ENCODE measurements around the gene PXMP2.
A peak's percentile ranks its signal among the peaks of the same experiment; 100 is the strongest.

Gene PXMP2

DNA sequence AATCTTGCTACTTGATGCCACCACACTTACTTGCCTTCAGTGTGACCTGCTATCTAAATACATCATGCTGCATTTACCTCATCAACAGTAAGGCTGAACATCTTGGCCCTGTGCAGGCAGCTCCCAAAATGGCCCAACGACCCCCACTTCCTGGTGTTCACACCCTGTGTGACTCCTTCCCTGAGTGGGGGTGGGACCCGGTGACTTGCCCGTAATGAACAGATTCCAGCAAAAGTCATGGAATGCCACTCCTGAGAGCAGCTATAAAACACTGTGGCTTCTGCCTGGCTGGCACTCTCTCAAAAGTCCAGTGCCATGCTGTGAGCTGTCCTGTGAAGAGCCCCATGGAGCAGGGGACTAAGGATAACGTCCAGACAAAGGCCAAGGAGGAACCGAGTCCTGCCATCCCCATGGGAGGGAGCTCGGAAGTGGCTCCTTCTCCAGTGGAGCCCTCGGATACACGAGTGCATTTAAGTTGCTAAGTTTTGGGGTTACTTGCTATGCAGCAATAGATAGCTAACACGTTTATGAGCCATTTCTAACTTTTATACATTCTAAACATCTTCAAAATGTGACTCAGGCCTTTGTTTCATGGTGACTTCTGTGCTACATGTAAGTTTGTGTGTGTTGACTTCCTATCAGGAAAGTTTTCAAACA lies 35.8 kb upstream of the PXMP2 start:
- Mint-ChIP-seq H3K9me3 (no peaks in the 10 kb centered on the region), H3K27ac (no peak overlapping the region), H3K4me1 (no peaks in the 10 kb centered on the region), H3K4me3 (no peak overlapping the region), H3K27me3 (no peaks in the 10 kb centered on the region), H3K36me3 (peaks cover 28 to 45% of the 10 kb centered on the region in 2 donors)
- ATAC-seq (replicated peaks), result no peak
- DNase-seq, result no peak

DNA sequence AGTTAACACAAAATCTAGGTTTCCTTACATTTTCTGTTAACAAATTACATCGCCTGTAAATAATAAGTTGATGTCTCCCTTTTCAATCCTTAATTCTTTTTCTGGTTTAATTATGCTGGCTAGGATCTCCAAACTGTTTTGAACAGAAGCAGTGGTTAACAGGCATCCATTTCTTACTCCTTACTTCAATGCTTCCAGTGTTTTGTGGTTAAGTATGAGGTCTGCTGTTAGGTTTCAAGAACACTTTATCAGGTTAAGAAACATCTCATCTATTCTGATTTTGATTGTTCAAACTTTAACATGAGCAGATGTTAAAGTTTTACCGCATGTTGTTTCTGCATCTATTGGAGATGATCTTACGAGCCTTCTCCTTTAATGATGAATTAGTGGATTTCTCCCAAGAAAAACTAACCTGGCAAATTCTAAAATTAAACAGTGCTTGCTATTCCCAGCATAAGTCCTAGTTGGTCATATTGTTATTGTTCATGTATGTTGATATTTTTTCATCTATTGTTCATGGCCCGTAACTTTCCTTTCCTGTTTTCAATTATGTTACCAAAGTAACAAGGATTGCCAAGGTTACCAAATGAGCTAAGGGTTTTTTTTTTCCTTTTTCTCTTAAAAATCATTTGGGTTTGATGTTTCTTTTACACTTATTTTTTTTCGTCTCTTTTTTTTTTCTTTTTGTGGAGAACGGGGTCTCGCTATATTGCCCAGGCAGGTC lies 33.7 kb upstream of the PXMP2 start:
- no peak overlapping the region for H3K27ac Mint-ChIP-seq
- DNase-seq (no peak), ATAC-seq (replicated peaks) (no peak)
- no peaks in the 10 kb centered on the region for H3K4me1 Mint-ChIP-seq
- H3K9me3 Mint-ChIP-seq, result no peaks in the 10 kb centered on the region
- no peaks in the 10 kb centered on the region for H3K27me3 Mint-ChIP-seq
- peaks cover 34 to 50% of the 10 kb centered on the region in 2 donors for H3K36me3 Mint-ChIP-seq
- no peak overlapping the region for H3K4me3 Mint-ChIP-seq

DNA sequence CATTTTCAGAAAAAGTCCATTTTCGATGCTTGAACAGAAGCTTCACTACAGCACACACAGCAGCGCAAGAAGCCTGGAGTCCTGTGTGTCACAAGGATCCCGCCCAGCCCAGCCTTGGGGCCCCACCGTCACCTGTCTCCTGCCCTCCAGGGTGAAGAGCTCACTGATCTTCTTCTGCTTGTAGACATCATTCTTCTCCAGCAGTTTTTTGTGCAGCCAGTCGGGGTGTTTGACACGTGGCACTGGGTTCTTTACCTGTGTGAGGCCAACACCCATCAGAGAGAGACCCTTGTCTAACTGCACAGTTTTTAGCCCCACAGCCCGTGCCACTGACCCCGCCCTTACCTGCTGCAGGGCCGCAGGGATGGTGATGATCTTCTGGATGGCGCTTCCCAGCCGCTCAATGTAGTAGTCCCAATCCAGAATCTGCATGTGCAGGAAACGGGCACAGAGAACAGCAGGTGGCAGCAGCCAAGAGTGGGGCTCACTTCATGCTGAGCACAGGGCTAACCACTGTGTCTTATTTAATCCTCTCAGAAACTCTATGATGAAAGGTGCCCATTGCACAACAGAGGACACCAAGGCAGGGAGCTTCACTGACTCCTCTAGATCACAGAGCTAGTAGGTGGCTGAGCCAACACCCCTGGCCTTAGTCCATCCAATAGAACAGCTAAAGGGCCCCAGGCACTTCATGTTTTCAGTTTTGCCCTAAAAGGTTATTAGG lies 30.2 kb upstream of the PXMP2 start:
- DNase-seq, result no peak
- Mint-ChIP-seq H3K9me3 (no peaks in the 10 kb centered on the region), H3K27me3 (no peaks in the 10 kb centered on the region), H3K4me1 (no peaks in the 10 kb centered on the region), H3K36me3 (peaks cover 47 to 66% of the 10 kb centered on the region in 2 donors), H3K4me3 (no peak overlapping the region), H3K27ac (no peak overlapping the region)
- no peak for ATAC-seq (replicated peaks)

GRCh38 chr12:132658149-132658894 lies 29.1 kb upstream of the PXMP2 start:
- no peak for ATAC-seq (replicated peaks)
- Mint-ChIP-seq H3K4me1 (peaks cover 0 to 5% of the 10 kb centered on the region in 2 donors), H3K27ac (no peak overlapping the region), H3K9me3 (no peaks in the 10 kb centered on the region), H3K4me3 (no peak overlapping the region), H3K36me3 (peaks cover 54 to 70% of the 10 kb centered on the region in 2 donors), H3K27me3 (no peaks in the 10 kb centered on the region)
- no peak for DNase-seq

DNA sequence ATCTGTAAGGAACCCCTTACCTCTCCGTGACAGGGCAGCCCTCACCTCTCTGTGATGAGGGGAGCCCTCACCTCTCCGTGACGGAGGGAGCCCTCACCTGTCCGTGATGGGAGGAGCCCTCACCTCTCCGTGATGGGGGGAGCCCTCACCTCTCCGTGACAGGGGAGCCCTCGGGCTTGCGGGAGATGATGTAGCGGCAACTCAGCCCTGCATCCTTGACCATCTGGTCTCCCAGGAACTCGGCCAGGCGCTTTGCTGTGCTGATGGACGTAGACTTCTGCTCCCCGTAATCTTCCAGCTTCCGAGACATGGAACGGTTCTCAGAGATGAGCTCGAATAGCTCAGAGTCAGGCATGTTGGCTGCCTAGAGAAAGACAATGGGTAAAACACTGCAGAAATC lies 28.2 kb upstream of the PXMP2 start:
- Mint-ChIP-seq H3K4me3 (no peak overlapping the region), H3K36me3 (peaks cover 54 to 71% of the 10 kb centered on the region in 2 donors), H3K9me3 (no peaks in the 10 kb centered on the region), H3K27me3 (no peaks in the 10 kb centered on the region), H3K27ac (no peak overlapping the region), H3K4me1 (peaks cover under 1 to 5% of the 10 kb centered on the region in 2 donors)
- DNase-seq (no peak), ATAC-seq (replicated peaks) (no peak)

DNA sequence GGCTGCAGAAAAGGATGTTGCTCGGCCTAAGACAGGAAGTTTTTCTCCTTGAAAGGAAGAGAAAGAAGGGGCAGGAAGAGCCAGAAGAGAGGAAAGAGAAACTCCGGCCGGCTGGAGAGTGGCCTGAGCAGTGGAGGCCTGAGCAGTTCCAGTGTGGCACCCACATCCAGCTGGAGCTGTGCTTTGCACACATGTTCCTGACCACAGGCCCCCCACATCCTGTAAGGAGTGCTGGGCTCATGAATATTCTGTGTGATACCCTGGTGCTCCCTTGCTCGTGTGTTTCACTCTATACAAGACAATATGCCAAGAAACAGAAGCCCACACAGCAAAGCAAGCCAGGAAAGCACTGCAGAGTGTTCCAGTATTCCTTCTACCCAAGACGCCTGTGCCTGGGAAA lies 27.3 kb upstream of the PXMP2 start:
- Mint-ChIP-seq H3K36me3 (peaks cover 61 to 75% of the 10 kb centered on the region in 2 donors), H3K4me1 (peaks cover 2 to 5% of the 10 kb centered on the region in 2 donors), H3K27me3 (no peaks in the 10 kb centered on the region), H3K4me3 (no peak overlapping the region), H3K27ac (no peak overlapping the region), H3K9me3 (no peaks in the 10 kb centered on the region)
- DNase-seq, result no peak
- ATAC-seq (replicated peaks), result no peak

GRCh38 chr12:132660996-132661395 lies 26.4 kb upstream of the PXMP2 start:
- DNase-seq, result no peak
- no peaks in the 10 kb centered on the region for H3K9me3 Mint-ChIP-seq
- no peak overlapping the region for H3K27ac Mint-ChIP-seq
- H3K27me3 Mint-ChIP-seq, result no peaks in the 10 kb centered on the region
- no peak overlapping the region for H3K4me3 Mint-ChIP-seq
- H3K4me1 Mint-ChIP-seq, result peaks cover 2 to 5% of the 10 kb centered on the region in 2 donors
- ATAC-seq (replicated peaks), result no peak
- peaks cover 70 to 85% of the 10 kb centered on the region in 2 donors for H3K36me3 Mint-ChIP-seq

DNA sequence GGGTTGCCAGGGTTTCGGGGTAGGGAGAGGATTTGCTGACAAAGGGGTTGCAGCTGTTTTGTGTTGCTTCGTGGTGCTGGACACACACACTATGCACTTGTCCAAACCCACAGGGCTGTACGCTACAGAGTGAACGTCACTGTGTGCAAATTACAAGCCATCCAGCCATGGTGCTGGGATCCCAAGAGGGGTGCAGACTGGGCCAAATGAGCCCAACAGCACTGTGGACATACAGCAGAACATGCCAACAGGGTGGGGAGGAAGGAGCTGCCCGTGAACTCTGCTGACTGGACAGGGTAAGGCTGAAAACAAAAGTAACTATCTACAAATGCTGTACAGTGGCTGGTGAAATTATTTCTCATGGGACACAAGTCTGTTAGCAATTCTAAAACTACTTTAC lies 25.4 kb upstream of the PXMP2 start:
- Mint-ChIP-seq H3K4me1 (peaks cover 2 to 5% of the 10 kb centered on the region in 2 donors), H3K4me3 (no peak overlapping the region), H3K36me3 (peaks cover 73 to 88% of the 10 kb centered on the region in 2 donors), H3K9me3 (no peaks in the 10 kb centered on the region), H3K27ac (no peak overlapping the region), H3K27me3 (no peaks in the 10 kb centered on the region)
- no peak for DNase-seq
- no peak for ATAC-seq (replicated peaks)

DNA sequence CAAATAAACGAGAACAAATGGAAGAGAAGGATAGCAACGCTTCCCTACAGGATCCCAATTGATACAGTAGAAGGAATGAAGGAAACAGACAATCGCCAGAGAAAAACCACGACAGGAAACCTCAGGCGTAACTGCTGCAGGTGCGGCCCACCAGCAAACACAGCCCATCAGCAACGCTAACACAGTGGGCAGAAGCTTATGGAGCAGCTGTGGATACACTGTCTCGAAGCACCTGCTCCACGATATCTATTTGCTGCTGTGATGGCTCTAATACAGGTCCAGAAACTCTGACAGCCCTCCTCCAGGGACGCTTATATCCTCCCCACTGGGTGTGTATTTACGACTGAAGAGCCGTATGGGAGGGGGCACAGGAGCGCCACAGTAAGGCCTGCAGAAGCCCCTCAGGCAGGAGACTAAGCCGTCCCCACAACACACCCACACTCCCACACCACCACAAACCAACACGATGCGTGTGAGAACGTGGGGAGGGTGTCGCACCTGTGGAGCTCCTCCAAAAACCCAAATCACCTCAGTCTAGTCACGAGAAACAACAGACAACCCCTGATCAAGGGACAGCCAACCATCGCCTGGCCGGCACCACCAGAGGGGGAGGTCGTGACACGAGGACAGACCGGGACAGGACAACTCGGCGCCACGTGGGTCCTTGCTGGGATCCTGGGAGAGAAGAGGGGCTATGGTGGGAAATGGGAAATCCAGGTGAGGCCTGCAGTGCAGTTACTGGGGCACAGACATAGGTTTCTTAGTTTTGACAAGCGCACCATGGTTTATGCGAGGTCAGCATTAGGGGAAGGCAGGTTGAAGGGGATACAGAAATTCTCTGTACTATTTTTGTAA lies 24.3 kb upstream of the PXMP2 start:
- no peak overlapping the region for H3K4me3 Mint-ChIP-seq
- no peaks in the 10 kb centered on the region for H3K9me3 Mint-ChIP-seq
- peak overlapping the region; percentile 49 for H3K27ac Mint-ChIP-seq
- no peak for ATAC-seq (replicated peaks)
- DNase-seq, result no peak
- peaks cover 74 to 86% of the 10 kb centered on the region in 2 donors for H3K36me3 Mint-ChIP-seq
- peaks cover 2 to 5% of the 10 kb centered on the region in 2 donors for H3K4me1 Mint-ChIP-seq
- no peaks in the 10 kb centered on the region for H3K27me3 Mint-ChIP-seq

DNA sequence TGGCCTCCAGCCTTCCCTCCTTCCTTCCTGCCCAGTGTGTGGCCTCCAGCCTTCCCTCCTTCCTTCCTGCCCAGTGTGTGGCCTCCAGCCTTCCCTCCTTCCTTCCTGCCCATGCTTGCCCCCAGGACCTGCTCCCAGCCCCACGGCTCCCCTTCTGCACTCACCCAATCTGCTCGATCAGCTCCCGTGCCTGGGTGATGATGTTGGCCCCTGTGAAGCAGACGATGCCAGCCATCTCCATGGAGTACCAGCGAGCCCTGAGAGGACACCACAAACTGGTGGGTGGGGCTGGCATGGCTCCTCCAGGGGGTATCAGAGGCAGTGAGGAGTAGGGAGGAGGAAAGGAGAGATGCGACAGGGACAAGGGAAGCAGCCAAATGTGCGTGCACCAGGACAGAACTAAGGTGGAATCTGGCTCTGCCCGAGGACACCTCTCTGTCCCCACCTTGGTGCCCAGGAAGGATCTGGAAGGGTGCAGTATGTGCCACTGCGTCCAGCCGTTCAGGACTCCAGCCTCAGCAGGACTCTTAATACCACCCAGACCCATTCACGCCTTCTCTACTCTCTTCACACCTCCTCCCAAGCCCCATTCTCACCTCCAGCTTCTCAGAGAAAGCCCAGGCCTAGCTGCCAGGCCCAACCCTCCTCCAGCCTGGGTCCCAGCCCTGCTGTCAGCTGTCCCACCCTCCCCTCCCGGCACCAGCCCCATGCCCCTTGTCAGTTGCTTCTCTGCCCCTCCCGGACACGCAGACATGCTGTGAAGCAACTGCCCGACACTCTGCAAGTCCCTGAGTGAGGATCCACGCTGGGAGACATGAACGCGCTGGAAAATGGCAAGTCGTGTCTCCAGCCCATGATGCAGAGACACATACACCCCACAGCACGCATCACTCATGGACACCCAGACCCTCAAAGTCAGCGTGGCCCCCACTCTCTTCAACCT lies 22.9 kb upstream of the PXMP2 start:
- Mint-ChIP-seq H3K4me1 (peaks cover 2 to 5% of the 10 kb centered on the region in 2 donors), H3K27ac (no peak overlapping the region), H3K4me3 (no peak overlapping the region), H3K27me3 (no peaks in the 10 kb centered on the region), H3K36me3 (peaks cover 73 to 82% of the 10 kb centered on the region in 2 donors), H3K9me3 (no peaks in the 10 kb centered on the region)
- ATAC-seq (replicated peaks) (no peak), DNase-seq (no peak)

DNA sequence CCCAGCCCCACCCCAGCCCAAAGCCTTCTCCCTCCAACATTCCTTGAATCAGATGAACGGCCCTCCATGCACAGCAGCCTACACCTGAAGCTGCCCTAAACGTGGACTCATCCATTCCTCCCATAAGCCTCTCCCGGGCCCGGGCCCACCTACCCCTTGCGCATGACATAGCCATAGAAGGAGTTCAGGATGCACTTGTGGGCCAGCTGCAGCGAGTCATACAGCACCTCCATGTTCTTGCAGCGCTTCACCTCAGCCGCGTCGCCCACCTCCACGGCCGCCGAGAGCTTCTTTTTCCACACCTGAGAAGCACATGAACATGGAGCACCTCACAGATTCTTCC lies 22.3 kb upstream of the PXMP2 start:
- DNase-seq (no peak), ATAC-seq (replicated peaks) (no peak)
- Mint-ChIP-seq H3K4me1 (peaks cover 2 to 5% of the 10 kb centered on the region in 2 donors), H3K36me3 (peaks cover 76 to 82% of the 10 kb centered on the region in 2 donors), H3K27me3 (no peaks in the 10 kb centered on the region), H3K9me3 (no peaks in the 10 kb centered on the region), H3K27ac (no peak overlapping the region), H3K4me3 (no peak overlapping the region)

DNA sequence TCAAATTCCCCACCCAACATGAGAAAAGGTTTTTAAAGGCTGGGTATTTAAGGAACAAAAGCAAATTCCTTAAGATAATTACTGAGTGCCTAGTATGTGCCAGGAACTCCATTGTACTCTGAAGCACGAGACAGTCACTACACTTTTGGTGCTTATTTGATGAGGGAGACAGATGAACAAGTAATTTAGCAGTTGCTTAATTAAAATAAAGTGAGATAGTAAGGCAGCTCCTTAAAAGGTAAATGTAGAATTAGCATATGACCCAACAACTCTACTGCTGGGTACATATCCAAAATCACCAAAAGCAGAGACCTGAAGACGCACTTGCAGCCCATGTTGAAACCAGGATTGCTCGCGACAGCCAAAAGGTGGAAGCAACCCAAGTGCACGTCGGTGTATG lies 21.6 kb upstream of the PXMP2 start:
- Mint-ChIP-seq H3K4me1 (peaks cover 2 to 5% of the 10 kb centered on the region in 2 donors), H3K4me3 (no peak overlapping the region), H3K27ac (no peak overlapping the region), H3K36me3 (peaks cover 74 to 79% of the 10 kb centered on the region in 2 donors), H3K27me3 (no peaks in the 10 kb centered on the region), H3K9me3 (no peaks in the 10 kb centered on the region)
- ATAC-seq (replicated peaks) (no peak), DNase-seq (no peak)
